KMS-11 (cell line): ENCODE data around the gene ONECUT3.

Experiments
- H2AFZ ChIP-seq: fragments of 200-600 bp; sonication (generic); 2 replicates; pipeline ENCODE4 v1.6.1; 2016; ENCODE audit warnings: antibody characterized with exemption, mixed run types, low read depth
- H3K27ac ChIP-seq: fragments of 200-600 bp; sonication (generic); 2 replicates; pipeline ENCODE4 v1.6.1; 2016; ENCODE audit warnings: mild to moderate bottlenecking, mixed run types
- H3K27me3 ChIP-seq: fragments of 200-600 bp; sonication (generic); 2 replicates; pipeline ENCODE4 v1.6.1; 2017; ENCODE audit warnings: mild to moderate bottlenecking, low read depth, mixed run types, moderate library complexity; ENCODE audit not compliant: insufficient read depth
- H3K36me3 ChIP-seq: fragments of 200-600 bp; sonication (generic); 2 replicates; pipeline ENCODE4 v1.6.1; 2017; ENCODE audit warnings: mild to moderate bottlenecking, mixed run types; ENCODE audit not compliant: insufficient read depth
- H3K4me1 ChIP-seq: fragments of 200-600 bp; sonication (generic); 2 replicates; pipeline ENCODE4 v1.6.1; 2016; ENCODE audit warnings: mild to moderate bottlenecking, low read depth, mixed run types; ENCODE audit not compliant: poor library complexity, severe bottlenecking
- H3K4me2 ChIP-seq: fragments of 200-600 bp; sonication (generic); 2 replicates; pipeline ENCODE4 v1.7.0; 2016; ENCODE audit warnings: mild to moderate bottlenecking, mixed run types
- H3K4me3 ChIP-seq: fragments of 200-600 bp; sonication (generic); IDR thresholded peaks from 2 replicates; pipeline ENCODE4 v1.6.1; 2017; ENCODE audit warnings: low read depth, low read length, mixed read lengths; ENCODE audit not compliant: insufficient read depth
- H3K79me2 ChIP-seq: fragments of 200-600 bp; sonication (generic); 2 replicates; pipeline ENCODE4 v1.6.1; 2016; ENCODE audit warnings: low read depth, mixed run types; ENCODE audit not compliant: insufficient read depth
- H3K9ac ChIP-seq: fragments of 200-600 bp; sonication (generic); 2 replicates; pipeline ENCODE4 v1.6.1; 2016; ENCODE audit warnings: mild to moderate bottlenecking, mixed run types
- H4K20me1 ChIP-seq: fragments of 200-600 bp; sonication (generic); 2 replicates; pipeline ENCODE4 v1.6.1; 2016; ENCODE audit warnings: mild to moderate bottlenecking, mixed run types; ENCODE audit not compliant: insufficient read depth
- TF ChIP-seq, protein P1 (sequence below): fragments of 200-600 bp; sonication (generic); conservative IDR thresholded peaks from 2 replicates; pipeline ENCODE4 v1.6.1; 2017; ENCODE audit warnings: low read depth, mild to moderate bottlenecking, antibody characterized with exemption, low read length, moderate library complexity, mixed read lengths

Gene ONECUT3

DNA sequence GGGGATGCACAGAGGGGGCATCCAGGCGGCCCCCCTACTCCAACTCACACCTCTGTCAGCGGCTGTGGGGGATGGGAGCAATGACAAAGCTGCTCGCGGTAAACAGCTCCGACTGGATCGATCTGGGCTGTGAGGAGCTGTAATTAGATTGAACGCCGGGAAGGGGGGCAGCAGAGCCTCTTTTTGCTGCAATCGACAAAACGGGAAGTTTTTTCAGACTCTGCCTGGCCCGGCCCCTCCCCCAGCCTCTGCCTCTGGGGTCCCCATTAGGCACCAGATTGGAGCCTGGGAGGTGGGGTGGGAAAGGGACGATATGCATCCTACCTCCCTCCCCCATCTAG lies 16.3 kb downstream of the ONECUT3 start:
- Histone ChIP-seq H2AFZ (no peak overlapping the region), H3K79me2 (no peaks in the 10 kb centered on the region), H3K4me2 (no peak overlapping the region), H3K27ac (no peak overlapping the region), H4K20me1 (no peaks in the 10 kb centered on the region), H3K4me3 (no peak overlapping the region), H3K4me1 (no peaks in the 10 kb centered on the region), H3K27me3 (peaks cover 91% of the 10 kb centered on the region), H3K36me3 (no peaks in the 10 kb centered on the region), H3K9ac (no peak overlapping the region)
- TF ChIP-seq, protein P1, sequence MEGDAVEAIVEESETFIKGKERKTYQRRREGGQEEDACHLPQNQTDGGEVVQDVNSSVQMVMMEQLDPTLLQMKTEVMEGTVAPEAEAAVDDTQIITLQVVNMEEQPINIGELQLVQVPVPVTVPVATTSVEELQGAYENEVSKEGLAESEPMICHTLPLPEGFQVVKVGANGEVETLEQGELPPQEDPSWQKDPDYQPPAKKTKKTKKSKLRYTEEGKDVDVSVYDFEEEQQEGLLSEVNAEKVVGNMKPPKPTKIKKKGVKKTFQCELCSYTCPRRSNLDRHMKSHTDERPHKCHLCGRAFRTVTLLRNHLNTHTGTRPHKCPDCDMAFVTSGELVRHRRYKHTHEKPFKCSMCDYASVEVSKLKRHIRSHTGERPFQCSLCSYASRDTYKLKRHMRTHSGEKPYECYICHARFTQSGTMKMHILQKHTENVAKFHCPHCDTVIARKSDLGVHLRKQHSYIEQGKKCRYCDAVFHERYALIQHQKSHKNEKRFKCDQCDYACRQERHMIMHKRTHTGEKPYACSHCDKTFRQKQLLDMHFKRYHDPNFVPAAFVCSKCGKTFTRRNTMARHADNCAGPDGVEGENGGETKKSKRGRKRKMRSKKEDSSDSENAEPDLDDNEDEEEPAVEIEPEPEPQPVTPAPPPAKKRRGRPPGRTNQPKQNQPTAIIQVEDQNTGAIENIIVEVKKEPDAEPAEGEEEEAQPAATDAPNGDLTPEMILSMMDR = no peak

DNA sequence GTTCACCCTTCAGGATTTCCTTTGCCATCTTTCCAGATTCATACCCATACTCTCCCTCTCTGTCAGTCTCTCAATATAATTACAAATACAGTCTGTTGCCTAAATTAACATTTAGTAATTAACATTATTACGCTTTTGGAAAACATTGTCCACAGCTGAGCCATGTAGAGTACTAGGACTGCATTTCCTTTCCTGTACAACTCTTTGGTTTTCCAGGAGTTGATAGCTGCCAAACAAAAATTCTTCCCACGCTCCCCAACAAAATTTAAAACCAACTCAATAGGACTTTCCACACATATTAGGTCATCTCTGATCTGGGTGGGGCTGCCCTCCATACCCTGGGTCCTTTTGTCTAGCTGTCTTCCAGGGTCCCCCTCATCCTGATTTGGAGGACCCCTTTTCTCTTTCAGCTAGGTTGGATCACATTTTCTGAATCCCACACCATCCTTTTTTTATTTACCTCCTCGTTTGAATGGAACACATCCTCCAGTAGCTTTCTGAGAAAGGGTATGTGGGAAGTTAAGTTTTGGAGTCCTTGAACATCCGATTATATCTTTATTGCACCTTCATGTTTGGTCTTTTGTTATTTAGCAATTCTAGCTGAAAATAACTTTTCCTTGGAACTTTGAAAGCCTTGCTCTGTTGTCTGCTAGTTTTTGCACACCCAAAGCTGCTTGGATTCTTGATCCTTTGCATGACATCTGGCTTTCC lies 17.7 kb downstream of the ONECUT3 start:
- Histone ChIP-seq H2AFZ (no peak overlapping the region), H3K4me3 (no peak overlapping the region), H3K4me1 (no peaks in the 10 kb centered on the region), H3K36me3 (no peaks in the 10 kb centered on the region), H4K20me1 (no peaks in the 10 kb centered on the region), H3K27ac (no peak overlapping the region), H3K9ac (no peak overlapping the region), H3K4me2 (no peak overlapping the region), H3K27me3 (peaks cover 86% of the 10 kb centered on the region), H3K79me2 (no peaks in the 10 kb centered on the region)
- TF ChIP-seq, protein P1 = no peak

DNA sequence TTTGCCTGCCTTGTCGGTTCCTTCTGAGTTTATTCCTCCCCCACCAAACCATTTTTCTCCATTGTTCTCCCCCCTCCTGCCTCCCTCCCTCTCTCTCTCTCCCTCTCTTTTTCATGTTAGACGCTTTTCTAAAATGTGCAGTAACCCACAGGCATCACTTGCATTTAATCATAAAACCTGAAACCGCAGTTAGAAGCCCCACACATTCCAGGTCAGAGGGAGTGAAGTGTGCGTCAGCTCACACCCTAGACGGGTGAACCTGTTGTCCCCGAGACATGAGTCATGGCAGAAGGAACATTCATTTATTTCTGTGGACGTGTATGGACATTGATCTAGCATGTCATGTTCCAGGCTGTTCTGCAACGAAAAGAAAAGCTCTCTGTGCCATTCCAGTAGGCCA lies 19.9 kb downstream of the ONECUT3 start:
- H3K27me3 ChIP-seq = peaks cover 87% of the 10 kb centered on the region
- H3K79me2 ChIP-seq = no peaks in the 10 kb centered on the region
- no peaks in the 10 kb centered on the region for H3K36me3 ChIP-seq
- no peak overlapping the region for H3K4me2 ChIP-seq
- H3K27ac ChIP-seq = no peak overlapping the region
- TF ChIP-seq, protein P1 = no peak
- H2AFZ ChIP-seq = no peak overlapping the region
- H3K9ac ChIP-seq = no peak overlapping the region
- no peaks in the 10 kb centered on the region for H4K20me1 ChIP-seq
- no peak overlapping the region for H3K4me3 ChIP-seq
- H3K4me1 ChIP-seq = no peaks in the 10 kb centered on the region

DNA sequence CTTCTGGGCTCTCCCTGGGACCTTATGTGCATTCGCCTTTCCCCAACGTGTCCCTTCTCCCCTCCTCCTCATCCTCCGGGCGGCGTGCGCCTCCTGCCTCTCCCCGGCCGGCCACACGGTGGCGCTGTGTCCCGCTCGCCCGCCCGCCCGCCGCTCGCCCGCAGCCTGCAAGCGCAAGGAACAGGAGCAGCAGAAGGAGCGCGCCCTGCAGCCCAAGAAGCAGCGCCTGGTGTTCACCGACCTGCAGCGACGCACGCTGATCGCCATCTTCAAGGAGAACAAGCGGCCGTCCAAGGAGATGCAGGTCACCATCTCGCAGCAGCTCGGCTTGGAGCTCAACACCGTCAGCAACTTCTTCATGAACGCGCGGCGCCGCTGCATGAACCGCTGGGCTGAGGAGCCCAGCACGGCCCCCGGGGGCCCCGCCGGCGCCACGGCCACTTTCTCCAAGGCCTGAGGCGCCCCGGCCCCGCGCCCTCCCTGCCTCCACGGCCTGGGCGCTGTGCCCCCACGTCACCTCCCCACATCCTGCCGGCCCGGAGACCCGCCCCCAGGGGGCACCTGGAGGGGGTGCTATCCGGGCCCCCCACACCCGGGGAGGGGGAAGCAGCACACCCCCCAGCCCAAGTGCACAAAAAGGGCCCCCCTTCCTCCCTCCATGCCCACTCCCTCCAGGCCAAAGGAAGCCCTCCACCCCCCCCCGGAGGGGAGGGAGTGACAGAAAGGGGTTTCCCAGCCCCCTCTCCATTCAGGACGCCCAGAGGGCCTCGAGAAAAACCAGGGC lies 21.9 kb downstream of the ONECUT3 start:
- Histone ChIP-seq H4K20me1 (no peaks in the 10 kb centered on the region), H3K9ac (no peak overlapping the region), H3K79me2 (no peaks in the 10 kb centered on the region), H2AFZ (no peak overlapping the region), H3K4me1 (no peaks in the 10 kb centered on the region), H3K27ac (no peak overlapping the region), H3K4me2 (no peak overlapping the region), H3K36me3 (no peaks in the 10 kb centered on the region), H3K27me3 (peaks cover 89% of the 10 kb centered on the region), H3K4me3 (no peak overlapping the region)
- TF ChIP-seq, protein P1 = peak; percentile 41; the same call in 1 of the 2 replicates
